Measurements from ENCODE around the gene SDR39U1. TPM values are rescaled to one million over a fixed set of nuclear protein-coding genes. Genes with fewer than 3 reads are reported as not detected.

SDR39U1 gene
- total RNA-seq, 1 donor from 2014 or later = 34.9 TPM

DNA sequence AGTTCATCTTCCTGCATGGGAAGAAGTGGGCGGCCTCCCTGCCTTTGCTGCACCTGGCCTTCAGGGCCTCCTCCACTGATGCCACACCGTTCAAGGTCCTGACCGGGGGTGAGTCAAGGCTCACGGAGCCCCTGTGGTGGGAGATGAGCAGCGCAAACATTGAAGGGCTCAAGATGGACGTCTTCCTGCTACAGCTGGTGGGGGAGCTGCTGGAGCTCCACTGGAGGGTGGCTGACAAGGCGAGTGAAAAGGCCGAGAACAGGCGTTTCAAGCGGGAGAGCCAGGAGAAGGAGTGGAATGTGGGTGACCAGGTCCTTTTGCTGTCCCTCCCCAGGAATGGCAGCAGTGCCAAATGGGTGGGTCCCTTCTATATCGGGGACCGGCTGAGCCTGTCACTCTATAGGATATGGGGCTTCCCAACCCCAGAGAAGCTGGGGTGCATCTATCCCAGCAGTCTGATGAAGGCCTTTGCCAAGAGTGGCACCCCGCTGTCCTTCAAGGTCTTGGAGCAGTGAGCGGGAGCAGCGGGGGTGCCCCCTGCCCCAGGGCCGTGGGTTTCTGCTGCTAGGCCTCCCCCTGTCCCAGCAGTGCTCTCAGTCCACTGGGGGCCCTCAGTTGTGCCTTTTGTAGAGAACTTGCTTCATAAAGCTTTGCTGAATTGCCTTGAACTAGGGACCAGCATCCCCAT, 25.5 kb downstream of the SDR39U1 start:
- Mint-ChIP-seq H3K9me3 (ENCODE audit: unreplicated experiment) (no peaks in the 10 kb centered on the region), H3K27ac (ENCODE audit: unreplicated experiment) (no peak overlapping the region), H3K4me3 (ENCODE audit: unreplicated experiment) (no peak overlapping the region), H3K36me3 (ENCODE audit: low read depth, unreplicated experiment) (peaks cover 37% of the 10 kb centered on the region), H3K27me3 (ENCODE audit: unreplicated experiment) (peaks cover 14% of the 10 kb centered on the region), H3K4me1 (ENCODE audit: unreplicated experiment) (peaks cover 3% of the 10 kb centered on the region)
- no peak for DNase-seq (ENCODE audit: low spot score)
- TF ChIP-seq, protein P1, sequence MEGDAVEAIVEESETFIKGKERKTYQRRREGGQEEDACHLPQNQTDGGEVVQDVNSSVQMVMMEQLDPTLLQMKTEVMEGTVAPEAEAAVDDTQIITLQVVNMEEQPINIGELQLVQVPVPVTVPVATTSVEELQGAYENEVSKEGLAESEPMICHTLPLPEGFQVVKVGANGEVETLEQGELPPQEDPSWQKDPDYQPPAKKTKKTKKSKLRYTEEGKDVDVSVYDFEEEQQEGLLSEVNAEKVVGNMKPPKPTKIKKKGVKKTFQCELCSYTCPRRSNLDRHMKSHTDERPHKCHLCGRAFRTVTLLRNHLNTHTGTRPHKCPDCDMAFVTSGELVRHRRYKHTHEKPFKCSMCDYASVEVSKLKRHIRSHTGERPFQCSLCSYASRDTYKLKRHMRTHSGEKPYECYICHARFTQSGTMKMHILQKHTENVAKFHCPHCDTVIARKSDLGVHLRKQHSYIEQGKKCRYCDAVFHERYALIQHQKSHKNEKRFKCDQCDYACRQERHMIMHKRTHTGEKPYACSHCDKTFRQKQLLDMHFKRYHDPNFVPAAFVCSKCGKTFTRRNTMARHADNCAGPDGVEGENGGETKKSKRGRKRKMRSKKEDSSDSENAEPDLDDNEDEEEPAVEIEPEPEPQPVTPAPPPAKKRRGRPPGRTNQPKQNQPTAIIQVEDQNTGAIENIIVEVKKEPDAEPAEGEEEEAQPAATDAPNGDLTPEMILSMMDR (IDR thresholded peaks at IDR 0.05; ENCODE audit: unreplicated experiment) = no peak

DNA sequence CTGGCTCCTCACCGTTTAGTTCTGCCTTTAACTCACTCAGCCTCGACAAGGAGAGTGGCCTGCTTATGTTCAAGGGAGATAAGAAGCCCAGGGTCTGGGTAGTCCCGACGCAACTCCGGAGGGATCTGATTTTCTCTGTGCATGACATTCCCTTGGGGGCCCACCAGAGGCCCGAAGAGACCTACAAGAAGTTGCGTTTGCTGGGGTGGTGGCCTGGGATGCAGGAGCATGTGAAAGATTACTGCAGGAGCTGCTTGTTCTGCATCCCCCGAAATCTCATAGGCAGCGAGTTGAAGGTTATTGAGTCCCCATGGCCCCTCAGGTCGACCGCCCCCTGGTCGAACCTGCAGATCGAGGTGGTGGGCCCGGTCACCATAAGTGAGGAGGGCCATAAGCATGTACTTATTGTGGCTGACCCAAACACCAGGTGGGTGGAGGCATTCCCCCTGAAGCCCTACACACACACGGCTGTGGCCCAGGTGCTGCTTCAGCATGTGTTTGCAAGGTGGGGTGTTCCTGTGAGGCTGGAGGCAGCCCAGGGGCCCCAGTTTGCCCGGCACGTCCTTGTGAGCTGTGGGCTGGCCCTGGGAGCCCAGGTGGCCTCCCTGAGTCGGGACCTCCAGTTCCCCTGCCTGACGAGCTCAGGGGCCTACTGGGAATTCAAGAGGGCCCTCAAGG, 26.2 kb downstream of the SDR39U1 start:
- H3K4me3 Mint-ChIP-seq (ENCODE audit: unreplicated experiment) = no peak overlapping the region
- DNase-seq (ENCODE audit: low spot score) = no peak
- H3K36me3 Mint-ChIP-seq (ENCODE audit: low read depth, unreplicated experiment) = peaks cover 42% of the 10 kb centered on the region
- TF ChIP-seq, protein P1 (IDR thresholded peaks at IDR 0.05; ENCODE audit: unreplicated experiment) = no peak
- no peak overlapping the region for H3K27ac Mint-ChIP-seq (ENCODE audit: unreplicated experiment)
- H3K9me3 Mint-ChIP-seq (ENCODE audit: unreplicated experiment) = no peaks in the 10 kb centered on the region
- H3K4me1 Mint-ChIP-seq (ENCODE audit: unreplicated experiment) = peaks cover 3% of the 10 kb centered on the region
- H3K27me3 Mint-ChIP-seq (ENCODE audit: unreplicated experiment) = peaks cover 15% of the 10 kb centered on the region

DNA sequence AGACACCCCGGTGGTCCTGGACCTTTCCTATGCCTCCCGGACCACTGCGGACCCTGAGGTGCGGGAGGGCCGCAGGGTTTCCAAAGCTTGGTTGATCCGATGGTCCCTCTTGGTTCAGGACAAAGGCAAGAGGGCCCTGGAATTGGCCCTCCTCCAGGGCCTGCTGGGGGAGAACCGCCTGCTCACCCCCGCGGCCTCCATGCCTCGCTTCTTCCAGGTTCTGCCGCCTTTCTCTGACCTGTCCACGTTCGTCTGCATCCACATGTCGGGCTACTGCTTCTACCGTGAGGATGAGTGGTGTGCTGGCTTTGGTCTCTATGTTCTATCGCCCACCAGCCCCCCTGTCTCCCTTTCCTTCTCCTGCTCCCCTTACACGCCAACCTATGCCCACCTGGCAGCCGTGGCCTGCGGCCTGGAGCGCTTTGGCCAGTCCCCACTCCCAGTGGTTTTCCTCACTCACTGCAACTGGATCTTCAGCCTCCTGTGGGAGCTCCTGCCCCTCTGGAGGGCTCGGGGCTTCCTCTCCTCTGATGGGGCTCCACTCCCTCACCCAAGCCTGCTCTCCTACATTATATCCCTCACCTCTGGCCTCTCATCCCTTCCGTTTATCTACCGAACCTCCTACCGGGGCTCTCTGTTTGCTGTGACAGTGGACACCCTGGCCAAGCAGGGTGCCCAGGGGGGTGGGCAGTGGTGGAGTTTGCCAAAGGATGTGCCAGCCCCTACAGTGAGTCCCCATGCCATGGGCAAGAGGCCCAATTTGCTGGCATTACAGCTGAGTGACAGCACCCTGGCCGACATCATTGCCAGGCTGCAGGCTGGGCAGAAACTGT, 26.9 kb downstream of the SDR39U1 start:
- Mint-ChIP-seq H3K27ac (ENCODE audit: unreplicated experiment) (no peak overlapping the region), H3K9me3 (ENCODE audit: unreplicated experiment) (no peaks in the 10 kb centered on the region), H3K27me3 (ENCODE audit: unreplicated experiment) (peaks cover 17% of the 10 kb centered on the region), H3K36me3 (ENCODE audit: low read depth, unreplicated experiment) (peaks cover 44% of the 10 kb centered on the region), H3K4me3 (ENCODE audit: unreplicated experiment) (peak overlapping the region; percentile 75), H3K4me1 (ENCODE audit: unreplicated experiment) (peaks cover 3% of the 10 kb centered on the region)
- no peak for DNase-seq (ENCODE audit: low spot score)
- TF ChIP-seq, protein P1 (IDR thresholded peaks at IDR 0.05; ENCODE audit: unreplicated experiment) = no peak

DNA sequence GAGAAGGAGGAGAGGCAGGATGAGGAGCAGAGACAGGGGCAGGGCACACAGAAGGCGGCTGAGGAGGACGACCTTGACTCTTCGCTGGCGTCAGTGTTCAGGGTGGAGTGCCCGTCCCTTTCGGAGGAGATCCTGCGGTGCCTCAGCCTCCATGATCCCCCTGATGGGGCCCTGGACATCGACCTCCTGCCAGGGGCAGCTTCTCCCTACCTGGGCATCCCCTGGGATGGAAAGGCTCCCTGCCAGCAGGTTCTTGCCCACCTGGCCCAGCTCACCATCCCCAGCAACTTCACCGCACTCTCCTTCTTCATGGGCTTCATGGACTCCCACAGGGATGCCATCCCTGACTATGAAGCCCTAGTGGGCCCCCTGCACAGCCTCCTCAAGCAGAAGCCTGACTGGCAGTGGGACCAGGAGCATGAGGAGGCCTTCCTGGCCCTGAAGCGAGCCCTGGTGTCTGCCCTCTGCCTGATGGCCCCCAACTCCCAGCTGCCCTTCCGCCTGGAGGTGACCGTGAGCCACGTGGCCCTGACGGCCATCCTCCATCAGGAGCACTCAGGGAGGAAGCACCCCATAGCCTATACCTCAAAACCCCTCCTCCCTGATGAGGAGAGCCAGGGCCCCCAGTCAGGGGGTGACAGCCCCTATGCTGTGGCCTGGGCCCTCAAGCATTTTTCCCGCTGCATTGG, 27.7 kb downstream of the SDR39U1 start:
- peaks cover 17% of the 10 kb centered on the region for H3K27me3 Mint-ChIP-seq (ENCODE audit: unreplicated experiment)
- no peak for DNase-seq (ENCODE audit: low spot score)
- peaks cover 3% of the 10 kb centered on the region for H3K4me1 Mint-ChIP-seq (ENCODE audit: unreplicated experiment)
- H3K36me3 Mint-ChIP-seq (ENCODE audit: low read depth, unreplicated experiment) = peaks cover 45% of the 10 kb centered on the region
- no peaks in the 10 kb centered on the region for H3K9me3 Mint-ChIP-seq (ENCODE audit: unreplicated experiment)
- no peak overlapping the region for H3K27ac Mint-ChIP-seq (ENCODE audit: unreplicated experiment)
- TF ChIP-seq, protein P1 (IDR thresholded peaks at IDR 0.05; ENCODE audit: unreplicated experiment) = no peak
- H3K4me3 Mint-ChIP-seq (ENCODE audit: unreplicated experiment) = no peak overlapping the region

All from endothelial cell (in vitro differentiated cells).